ENCODE data around the gene GSTT2B. TPM values are rescaled to one million over a fixed set of nuclear protein-coding genes. Genes with fewer than 3 reads are reported as not detected.
"Not testable (repeated sequence)": the region's sequence is repeated elsewhere in the genome, so short reads cannot be mapped to it uniquely, and the experiment has no call there.

Gene GSTT2B
- total RNA-seq, 1 donor from 2014 or later, result 20.1 TPM

DNA sequence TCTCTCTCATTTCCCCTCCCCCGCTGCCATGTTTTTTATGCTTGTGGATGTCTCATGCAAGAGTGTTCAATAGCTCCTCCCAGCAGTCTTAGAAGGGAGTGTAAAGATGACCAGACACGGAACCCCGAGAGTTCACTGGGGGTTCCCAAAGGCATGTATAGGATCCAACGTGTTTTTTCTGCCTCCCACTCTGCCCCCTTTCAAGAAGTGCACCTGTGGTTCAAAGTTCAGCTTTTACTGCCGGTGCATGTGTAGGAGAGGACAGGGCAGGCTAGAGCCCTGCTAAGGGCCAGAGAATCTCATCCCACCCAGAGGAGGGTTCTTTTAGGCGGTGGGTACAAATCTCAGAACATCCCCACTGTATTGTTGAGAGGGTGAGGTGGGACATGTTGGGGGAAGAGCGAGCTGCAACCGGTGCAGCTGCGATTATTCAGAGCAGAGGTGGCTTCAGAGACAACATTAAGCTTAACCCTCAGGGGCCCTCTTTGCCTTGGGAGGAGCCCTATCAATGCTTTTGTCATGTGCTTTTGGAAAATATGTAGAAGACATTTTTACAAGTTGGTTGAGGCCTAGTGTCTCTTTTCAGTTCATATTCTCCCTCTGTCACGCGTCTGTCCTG, 52.3 kb downstream of the GSTT2B start:
- DNase-seq (ENCODE audit: extremely low read depth, low read depth, low spot score), result no peak

DNA sequence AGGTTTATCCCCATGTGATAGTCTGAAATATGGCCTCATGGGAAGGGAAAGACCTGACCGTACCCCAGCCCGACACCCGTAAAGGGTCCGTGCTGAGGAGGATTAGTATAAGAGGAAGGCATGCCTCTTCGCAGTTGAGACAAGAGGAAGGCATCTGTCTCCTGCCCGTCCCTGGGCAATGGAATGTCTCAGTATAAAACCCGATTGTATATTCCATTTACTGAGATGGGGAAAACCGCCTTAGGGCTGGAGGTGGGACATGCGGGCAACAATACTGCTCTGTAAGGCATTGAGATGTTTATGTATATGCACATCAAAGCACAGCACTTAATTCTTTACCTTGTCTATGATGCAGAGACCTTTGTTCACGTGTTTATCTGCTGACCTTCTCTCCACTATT, 53.6 kb downstream of the GSTT2B start:
- DNase-seq (ENCODE audit: extremely low read depth, low read depth, low spot score), result not testable (repeated sequence)

Other genes with a start within 250 kb of the GSTT2B start
- gene ZNF70, start 210.1 kb downstream of the GSTT2B start, total RNA-seq, result 3.6 and 6.0 TPM in 2 replicates
- gene VPREB3, start 206.8 kb downstream of the GSTT2B start, total RNA-seq, result not detected in 2 replicates
- 0.41 TPM in 1 of 2 replicates, not detected in the other for gene C22orf15, start 198.2 kb downstream of the GSTT2B start, total RNA-seq
- gene CHCHD10, start 193.2 kb downstream of the GSTT2B start, total RNA-seq, result 15.2 and 24.3 TPM in 2 replicates
- gene MMP11, start 188.3 kb downstream of the GSTT2B start, total RNA-seq, result 17.9 and 21.2 TPM in 2 replicates
- 113 and 126 TPM in 2 replicates for gene SMARCB1, start 174.2 kb downstream of the GSTT2B start, total RNA-seq
- gene DERL3, start 122.2 kb downstream of the GSTT2B start, total RNA-seq, result 0.12 TPM in 1 of 2 replicates, not detected in the other
- 10.5 and 17.1 TPM in 2 replicates for gene SLC2A11, start 103.3 kb downstream of the GSTT2B start, total RNA-seq
- 628 and 690 TPM in 2 replicates for gene MIF, start 66.8 kb downstream of the GSTT2B start, total RNA-seq
- 2.6 TPM in 1 of 2 replicates, not detected in the other for gene DDTL, start 5.7 kb upstream of the GSTT2B start, total RNA-seq
- 94.8 and 116 TPM in 2 replicates for gene DDT, start 13.2 kb upstream of the GSTT2B start, total RNA-seq
- gene GSTT2, start 18.9 kb upstream of the GSTT2B start, total RNA-seq, result 0.41 TPM in 1 of 2 replicates, not detected in the other
- not detected in 2 replicates for gene GSTT4, start 44.3 kb upstream of the GSTT2B start, total RNA-seq
- 35.2 and 52.6 TPM in 2 replicates for gene CABIN1, start 50.1 kb upstream of the GSTT2B start, total RNA-seq
- 0.19 and 0.23 TPM in 2 replicates for gene SUSD2, start 220.3 kb upstream of the GSTT2B start, total RNA-seq

Data from glomerular endothelial cell (primary cell).